Measurements from ENCODE around the gene REEP6. TPM values are rescaled to one million over a fixed set of nuclear protein-coding genes. Genes with fewer than 3 reads are reported as not detected.
"Not testable (repeated sequence)": the region's sequence is repeated elsewhere in the genome, so short reads cannot be mapped to it uniquely, and the experiment has no call there.

REEP6 gene
- total and polyA plus RNA-seq, 4 donors, result 16.4 to 449 (median 201) TPM

DNA sequence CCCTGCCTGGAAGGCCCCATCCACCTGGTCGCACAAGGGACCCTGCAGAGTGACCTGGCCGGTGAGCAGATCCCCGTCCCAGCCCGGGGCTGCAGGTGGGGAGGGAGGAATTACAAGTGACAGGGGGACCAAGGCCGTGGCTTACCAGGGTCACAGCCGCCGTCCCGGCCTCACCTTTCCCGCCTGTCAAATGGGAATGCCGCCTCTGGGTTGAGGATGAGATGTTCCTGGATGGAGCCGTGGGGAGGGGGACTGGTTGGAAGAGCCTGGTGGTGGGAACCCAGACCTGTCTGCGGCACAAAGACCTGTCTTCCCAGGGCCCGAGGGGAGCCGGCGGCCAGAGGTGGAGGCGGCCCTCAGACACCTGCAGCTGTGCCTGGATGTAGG lies 38.4 kb downstream of the REEP6 start:
- Histone ChIP-seq H3K9me3 (ENCODE audit: control insufficient read depth in 4 of 4, low read length in 3 of 4) (no peaks in the 10 kb centered on the region), H3K9ac (ENCODE audit: low read depth in 1 of 2, low read length in 2 of 2) (no peak overlapping the region), H3K4me3 (ENCODE audit: low read depth in 1 of 3, low read length in 3 of 3) (no peak overlapping the region), H3K4me1 (ENCODE audit: control insufficient read depth in 4 of 4, insufficient read depth in 4 of 4, low read length in 3 of 4) (no peaks in the 10 kb centered on the region), H3K27me3 (ENCODE audit: control insufficient read depth in 4 of 4, insufficient read depth in 4 of 4, low read length in 3 of 4) (peaks cover 0 to 14% (median 4%) of the 10 kb centered on the region in 4 donors), H3K27ac (ENCODE audit: low read depth in 1 of 2, low read length in 2 of 2) (no peak overlapping the region), H3K36me3 (ENCODE audit: control insufficient read depth in 4 of 4, insufficient read depth in 3 of 4, low read depth in 1 of 4, low read length in 3 of 4) (no peaks in the 10 kb centered on the region)
- TF ChIP-seq, protein P1, sequence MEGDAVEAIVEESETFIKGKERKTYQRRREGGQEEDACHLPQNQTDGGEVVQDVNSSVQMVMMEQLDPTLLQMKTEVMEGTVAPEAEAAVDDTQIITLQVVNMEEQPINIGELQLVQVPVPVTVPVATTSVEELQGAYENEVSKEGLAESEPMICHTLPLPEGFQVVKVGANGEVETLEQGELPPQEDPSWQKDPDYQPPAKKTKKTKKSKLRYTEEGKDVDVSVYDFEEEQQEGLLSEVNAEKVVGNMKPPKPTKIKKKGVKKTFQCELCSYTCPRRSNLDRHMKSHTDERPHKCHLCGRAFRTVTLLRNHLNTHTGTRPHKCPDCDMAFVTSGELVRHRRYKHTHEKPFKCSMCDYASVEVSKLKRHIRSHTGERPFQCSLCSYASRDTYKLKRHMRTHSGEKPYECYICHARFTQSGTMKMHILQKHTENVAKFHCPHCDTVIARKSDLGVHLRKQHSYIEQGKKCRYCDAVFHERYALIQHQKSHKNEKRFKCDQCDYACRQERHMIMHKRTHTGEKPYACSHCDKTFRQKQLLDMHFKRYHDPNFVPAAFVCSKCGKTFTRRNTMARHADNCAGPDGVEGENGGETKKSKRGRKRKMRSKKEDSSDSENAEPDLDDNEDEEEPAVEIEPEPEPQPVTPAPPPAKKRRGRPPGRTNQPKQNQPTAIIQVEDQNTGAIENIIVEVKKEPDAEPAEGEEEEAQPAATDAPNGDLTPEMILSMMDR (IDR thresholded peaks at IDR 0.05; ENCODE audit: low read depth, low read length, missing input control), result no peak
- TF ChIP-seq RAD21 (IDR thresholded peaks at IDR 0.05), result no peak
- no peak for TF ChIP-seq FOXA2 (IDR thresholded peaks at IDR 0.05)
- DNase-seq (ENCODE audit: low spot score), result no peak
- 75% methylated on average over 16 of the region's 16 CpGs for WGBS

DNA sequence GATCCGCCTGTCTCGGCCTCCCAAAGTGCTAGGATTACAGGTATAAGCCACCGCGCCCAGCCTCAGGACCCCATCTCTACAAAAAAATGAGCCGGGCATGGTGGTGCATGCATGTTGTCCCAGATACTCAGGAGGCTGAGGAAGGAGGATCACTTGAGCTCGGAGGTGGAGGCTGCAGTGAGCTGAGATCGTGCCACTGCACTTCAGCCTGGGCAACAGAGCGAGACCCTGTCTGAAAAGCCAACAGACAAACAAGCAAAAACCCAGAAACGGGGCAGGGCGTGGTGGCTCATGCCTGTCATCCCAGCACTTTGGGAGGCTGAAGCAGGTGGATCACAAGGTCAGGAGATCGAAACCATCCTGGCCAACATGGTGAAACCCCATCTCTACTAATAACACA lies 39.9 kb downstream of the REEP6 start:
- not testable (repeated sequence) for H3K9ac ChIP-seq (ENCODE audit: low read depth in 1 of 2, low read length in 2 of 2); H3K27ac ChIP-seq (ENCODE audit: low read depth in 1 of 2, low read length in 2 of 2); H3K27me3 ChIP-seq (ENCODE audit: control insufficient read depth in 4 of 4, insufficient read depth in 4 of 4, low read length in 3 of 4)

DNA sequence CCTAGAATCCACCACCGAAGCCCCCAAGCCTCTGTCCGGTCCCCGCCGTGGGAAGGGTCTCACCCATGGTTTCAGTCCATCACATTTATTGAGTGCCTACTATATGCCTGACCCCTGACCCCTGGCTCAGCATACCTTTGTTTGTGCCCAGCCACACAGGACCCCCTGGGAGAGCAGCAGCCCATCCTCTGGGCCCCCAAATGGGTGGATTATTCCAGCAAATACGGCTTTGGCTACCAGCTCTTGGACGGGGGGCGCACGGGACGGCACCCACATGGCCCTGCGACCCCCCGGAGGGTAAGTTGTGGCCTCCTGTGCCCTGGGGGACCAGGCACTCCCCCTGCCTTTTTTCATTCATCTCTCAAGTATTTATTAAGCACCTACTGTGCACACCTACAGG lies 40.6 kb downstream of the REEP6 start:
- H3K9ac ChIP-seq (ENCODE audit: low read depth in 1 of 2, low read length in 2 of 2), result no peak overlapping the region
- H3K9me3 ChIP-seq (ENCODE audit: control insufficient read depth in 4 of 4, low read length in 3 of 4), result no peaks in the 10 kb centered on the region
- H3K4me3 ChIP-seq (ENCODE audit: low read depth in 1 of 3, low read length in 3 of 3), result no peak overlapping the region
- 86% methylated on average over 11 of the region's 11 CpGs for WGBS
- H3K27ac ChIP-seq (ENCODE audit: low read depth in 1 of 2, low read length in 2 of 2), result no peak overlapping the region
- H3K27me3 ChIP-seq (ENCODE audit: control insufficient read depth in 4 of 4, insufficient read depth in 4 of 4, low read length in 3 of 4), result peaks cover 0 to 7% (median 1%) of the 10 kb centered on the region in 4 donors
- no peak for DNase-seq (ENCODE audit: low spot score)
- H3K4me1 ChIP-seq (ENCODE audit: control insufficient read depth in 4 of 4, insufficient read depth in 4 of 4, low read length in 3 of 4), result no peaks in the 10 kb centered on the region
- H3K36me3 ChIP-seq (ENCODE audit: control insufficient read depth in 4 of 4, insufficient read depth in 3 of 4, low read depth in 1 of 4, low read length in 3 of 4), result no peaks in the 10 kb centered on the region
- TF ChIP-seq RXRA (IDR thresholded peaks at IDR 0.05) (no peak), NR2F2 (IDR thresholded peaks at IDR 0.05) (no peak), GABPA (IDR thresholded peaks at IDR 0.05 in 1 of 2, conservative IDR thresholded peaks at IDR 0.05 in 1 of 2) (no peak), FOXA2 (IDR thresholded peaks at IDR 0.05) (no peak), JUND (IDR thresholded peaks at IDR 0.05) (no peak)
- TF ChIP-seq, protein P2, sequence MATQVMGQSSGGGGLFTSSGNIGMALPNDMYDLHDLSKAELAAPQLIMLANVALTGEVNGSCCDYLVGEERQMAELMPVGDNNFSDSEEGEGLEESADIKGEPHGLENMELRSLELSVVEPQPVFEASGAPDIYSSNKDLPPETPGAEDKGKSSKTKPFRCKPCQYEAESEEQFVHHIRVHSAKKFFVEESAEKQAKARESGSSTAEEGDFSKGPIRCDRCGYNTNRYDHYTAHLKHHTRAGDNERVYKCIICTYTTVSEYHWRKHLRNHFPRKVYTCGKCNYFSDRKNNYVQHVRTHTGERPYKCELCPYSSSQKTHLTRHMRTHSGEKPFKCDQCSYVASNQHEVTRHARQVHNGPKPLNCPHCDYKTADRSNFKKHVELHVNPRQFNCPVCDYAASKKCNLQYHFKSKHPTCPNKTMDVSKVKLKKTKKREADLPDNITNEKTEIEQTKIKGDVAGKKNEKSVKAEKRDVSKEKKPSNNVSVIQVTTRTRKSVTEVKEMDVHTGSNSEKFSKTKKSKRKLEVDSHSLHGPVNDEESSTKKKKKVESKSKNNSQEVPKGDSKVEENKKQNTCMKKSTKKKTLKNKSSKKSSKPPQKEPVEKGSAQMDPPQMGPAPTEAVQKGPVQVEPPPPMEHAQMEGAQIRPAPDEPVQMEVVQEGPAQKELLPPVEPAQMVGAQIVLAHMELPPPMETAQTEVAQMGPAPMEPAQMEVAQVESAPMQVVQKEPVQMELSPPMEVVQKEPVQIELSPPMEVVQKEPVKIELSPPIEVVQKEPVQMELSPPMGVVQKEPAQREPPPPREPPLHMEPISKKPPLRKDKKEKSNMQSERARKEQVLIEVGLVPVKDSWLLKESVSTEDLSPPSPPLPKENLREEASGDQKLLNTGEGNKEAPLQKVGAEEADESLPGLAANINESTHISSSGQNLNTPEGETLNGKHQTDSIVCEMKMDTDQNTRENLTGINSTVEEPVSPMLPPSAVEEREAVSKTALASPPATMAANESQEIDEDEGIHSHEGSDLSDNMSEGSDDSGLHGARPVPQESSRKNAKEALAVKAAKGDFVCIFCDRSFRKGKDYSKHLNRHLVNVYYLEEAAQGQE (IDR thresholded peaks at IDR 0.05), result no peak
- TF ChIP-seq, protein P3, sequence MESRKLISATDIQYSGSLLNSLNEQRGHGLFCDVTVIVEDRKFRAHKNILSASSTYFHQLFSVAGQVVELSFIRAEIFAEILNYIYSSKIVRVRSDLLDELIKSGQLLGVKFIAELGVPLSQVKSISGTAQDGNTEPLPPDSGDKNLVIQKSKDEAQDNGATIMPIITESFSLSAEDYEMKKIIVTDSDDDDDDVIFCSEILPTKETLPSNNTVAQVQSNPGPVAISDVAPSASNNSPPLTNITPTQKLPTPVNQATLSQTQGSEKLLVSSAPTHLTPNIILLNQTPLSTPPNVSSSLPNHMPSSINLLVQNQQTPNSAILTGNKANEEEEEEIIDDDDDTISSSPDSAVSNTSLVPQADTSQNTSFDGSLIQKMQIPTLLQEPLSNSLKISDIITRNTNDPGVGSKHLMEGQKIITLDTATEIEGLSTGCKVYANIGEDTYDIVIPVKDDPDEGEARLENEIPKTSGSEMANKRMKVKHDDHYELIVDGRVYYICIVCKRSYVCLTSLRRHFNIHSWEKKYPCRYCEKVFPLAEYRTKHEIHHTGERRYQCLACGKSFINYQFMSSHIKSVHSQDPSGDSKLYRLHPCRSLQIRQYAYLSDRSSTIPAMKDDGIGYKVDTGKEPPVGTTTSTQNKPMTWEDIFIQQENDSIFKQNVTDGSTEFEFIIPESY (IDR thresholded peaks at IDR 0.05), result no peak
- TF ChIP-seq, protein P4, sequence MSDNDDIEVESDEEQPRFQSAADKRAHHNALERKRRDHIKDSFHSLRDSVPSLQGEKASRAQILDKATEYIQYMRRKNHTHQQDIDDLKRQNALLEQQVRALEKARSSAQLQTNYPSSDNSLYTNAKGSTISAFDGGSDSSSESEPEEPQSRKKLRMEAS (IDR thresholded peaks at IDR 0.05), result no peak

More for the DNA sequence above, 39.9 kb downstream of the REEP6 start:
- 92% methylated on average over 11 of the region's 11 CpGs for WGBS
- DNase-seq (ENCODE audit: low spot score); H3K4me1 ChIP-seq (ENCODE audit: control insufficient read depth in 4 of 4, insufficient read depth in 4 of 4, low read length in 3 of 4); H3K4me3 ChIP-seq (ENCODE audit: low read depth in 1 of 3, low read length in 3 of 3); H3K36me3 ChIP-seq (ENCODE audit: control insufficient read depth in 4 of 4, insufficient read depth in 3 of 4, low read depth in 1 of 4, low read length in 3 of 4); H3K9me3 ChIP-seq (ENCODE audit: control insufficient read depth in 4 of 4, low read length in 3 of 4): not testable (repeated sequence)
